ENCODE measurements around the gene NEK1.
"Not testable (repeated sequence)": the region's sequence is repeated elsewhere in the genome, so short reads cannot be mapped to it uniquely, and the experiment has no call there.

Gene NEK1

DNA sequence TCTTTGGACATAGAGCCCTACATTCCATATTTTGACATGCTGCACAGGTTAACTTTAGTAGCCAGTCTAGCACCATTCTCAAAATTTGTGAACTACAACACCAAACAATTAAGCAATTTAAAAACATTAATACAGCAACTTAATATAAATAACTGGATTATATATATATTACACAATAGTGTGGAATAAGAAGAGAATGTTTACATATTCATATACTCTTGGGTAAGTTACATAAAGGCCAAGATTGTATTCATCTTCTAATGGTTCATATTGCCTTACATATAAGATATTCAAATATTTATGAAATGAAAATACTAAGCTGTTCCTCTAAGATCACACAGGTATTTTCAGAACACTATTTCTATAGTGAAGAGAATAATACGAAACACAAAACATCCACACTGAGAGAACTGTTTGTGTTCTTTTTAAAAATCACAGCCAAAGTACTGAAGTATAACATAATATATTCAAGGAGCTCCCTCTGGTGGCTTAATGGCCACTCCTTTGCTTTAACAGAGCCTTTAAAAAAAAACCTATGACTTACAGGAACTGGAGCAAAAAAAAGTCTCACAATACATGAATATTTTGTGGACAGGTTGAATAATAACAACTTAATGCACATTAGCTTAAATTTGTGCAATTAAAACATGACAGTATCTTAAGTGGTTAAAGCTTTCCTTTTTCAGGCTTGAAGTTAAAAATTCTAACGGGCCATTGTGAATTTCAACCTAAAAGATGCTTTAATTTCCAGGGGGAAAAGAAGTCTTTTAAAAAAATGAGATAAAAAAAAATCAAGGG, 46.2 kb downstream of the NEK1 start:
- H3K4me3 ChIP-seq (ENCODE audit: low read length): no peak overlapping the region
- no peaks in the 10 kb centered on the region for H3K27me3 ChIP-seq (ENCODE audit: control insufficient read depth, insufficient read depth, low read length)
- no peaks in the 10 kb centered on the region for H3K4me1 ChIP-seq (ENCODE audit: control insufficient read depth, insufficient read depth, low read length)
- no peaks in the 10 kb centered on the region for H3K36me3 ChIP-seq (ENCODE audit: control insufficient read depth, insufficient read depth, low read length)
- no CpG with 5 or more reads among the region's 2 CpGs for WGBS (ENCODE audit: insufficient coverage, insufficient read length)
- no peak overlapping the region for H3K27ac ChIP-seq (ENCODE audit: low read length)
- no peaks in the 10 kb centered on the region for H3K9me3 ChIP-seq (ENCODE audit: control insufficient read depth, insufficient read depth, low read length)
- DNase-seq (ENCODE audit: low read depth, low spot score): no peak

DNA sequence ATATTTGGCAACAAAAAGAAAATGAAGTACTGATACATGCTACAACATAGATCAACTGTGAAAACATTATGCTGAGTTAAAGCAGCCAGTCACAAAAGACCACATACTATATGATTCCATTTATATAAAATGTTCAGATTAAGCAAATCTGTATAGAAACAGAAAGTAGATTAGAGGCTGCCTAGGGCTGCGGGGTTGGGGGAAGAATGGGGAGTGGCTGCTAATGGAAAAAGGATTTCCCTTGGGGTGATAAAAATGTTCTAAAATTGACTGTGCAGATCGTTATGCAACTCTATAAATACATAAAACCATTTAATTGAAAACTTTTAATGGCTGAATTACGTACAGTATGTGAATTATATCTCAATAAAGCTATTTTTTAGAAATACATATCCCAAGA, 46.8 kb downstream of the NEK1 start:
- Histone ChIP-seq H3K4me1 (ENCODE audit: control insufficient read depth, insufficient read depth, low read length) (no peaks in the 10 kb centered on the region), H3K27ac (ENCODE audit: low read length) (no peak overlapping the region), H3K27me3 (ENCODE audit: control insufficient read depth, insufficient read depth, low read length) (no peaks in the 10 kb centered on the region), H3K36me3 (ENCODE audit: control insufficient read depth, insufficient read depth, low read length) (no peaks in the 10 kb centered on the region), H3K9me3 (ENCODE audit: control insufficient read depth, insufficient read depth, low read length) (no peaks in the 10 kb centered on the region), H3K4me3 (ENCODE audit: low read length) (no peak overlapping the region)
- WGBS (ENCODE audit: insufficient coverage, insufficient read length): no CpG with 5 or more reads among the region's 3 CpGs
- no peak for DNase-seq (ENCODE audit: low read depth, low spot score)

DNA sequence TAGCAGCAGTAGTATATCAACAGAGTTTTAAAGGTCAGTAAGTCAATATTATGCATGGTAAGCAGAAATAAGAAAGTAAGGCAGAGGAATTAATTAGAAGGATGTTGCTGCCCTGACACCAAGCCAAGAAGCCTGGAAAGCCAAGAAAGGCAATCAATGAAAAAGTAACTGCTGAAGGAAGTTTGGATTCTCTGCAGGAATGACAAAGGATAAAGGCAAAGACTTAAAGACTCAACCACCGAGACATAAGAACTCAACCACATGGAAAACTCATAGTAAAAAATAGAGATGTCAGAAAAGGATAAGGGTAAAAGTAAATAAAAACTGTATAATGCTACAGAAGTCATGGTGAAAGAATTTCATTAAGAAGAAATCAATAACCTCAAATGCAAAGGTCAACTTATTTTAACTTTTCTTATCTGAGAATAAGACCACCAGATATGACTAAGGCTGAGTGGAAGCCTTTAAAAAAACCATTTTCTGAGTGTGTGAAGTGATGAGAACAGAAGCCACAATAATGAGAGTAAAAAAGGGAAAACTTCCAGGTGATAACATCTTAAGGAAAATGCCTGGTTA, 55.2 kb downstream of the NEK1 start:
- Histone ChIP-seq H3K36me3 (ENCODE audit: control insufficient read depth, insufficient read depth, low read length) (0 out of 2 replicates have a peak, but pooled peaks cover 3% of the 10 kb centered on the region), H3K27me3 (ENCODE audit: control insufficient read depth, insufficient read depth, low read length) (no peaks in the 10 kb centered on the region), H3K27ac (ENCODE audit: low read length) (no peak overlapping the region), H3K4me3 (ENCODE audit: low read length) (no peak overlapping the region), H3K9me3 (ENCODE audit: control insufficient read depth, insufficient read depth, low read length) (no peaks in the 10 kb centered on the region), H3K4me1 (ENCODE audit: control insufficient read depth, insufficient read depth, low read length) (no peaks in the 10 kb centered on the region)
- no peak for DNase-seq (ENCODE audit: low read depth, low spot score)
- no CpG with 5 or more reads among the region's 1 CpG for WGBS (ENCODE audit: insufficient coverage, insufficient read length)

DNA sequence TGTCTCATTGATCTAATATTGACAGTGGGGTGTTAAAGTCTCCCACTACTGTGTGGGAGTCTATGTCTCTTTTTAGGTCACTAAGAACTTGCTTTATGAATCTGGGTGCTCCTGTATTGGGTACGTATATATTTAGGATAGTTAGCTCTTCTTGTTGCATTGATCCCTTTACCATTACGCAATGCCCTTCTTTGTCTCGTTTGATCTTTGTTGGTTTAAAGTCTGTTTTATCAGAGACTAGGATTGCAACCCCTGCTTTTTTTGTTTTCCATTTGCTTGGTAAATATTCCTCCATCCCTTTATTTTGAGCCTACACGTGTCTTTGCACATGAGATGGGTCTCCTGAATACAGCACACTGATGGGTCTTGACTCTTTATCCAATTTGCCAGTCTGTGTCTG, 65.8 kb downstream of the NEK1 start:
- WGBS (ENCODE audit: insufficient coverage, insufficient read length): no CpG with 5 or more reads among the region's 4 CpGs
- H3K9me3 ChIP-seq (ENCODE audit: control insufficient read depth, insufficient read depth, low read length); DNase-seq (ENCODE audit: low read depth, low spot score); H3K27me3 ChIP-seq (ENCODE audit: control insufficient read depth, insufficient read depth, low read length); H3K4me3 ChIP-seq (ENCODE audit: low read length); H3K27ac ChIP-seq (ENCODE audit: low read length); H3K4me1 ChIP-seq (ENCODE audit: control insufficient read depth, insufficient read depth, low read length); H3K36me3 ChIP-seq (ENCODE audit: control insufficient read depth, insufficient read depth, low read length): not testable (repeated sequence)

DNA sequence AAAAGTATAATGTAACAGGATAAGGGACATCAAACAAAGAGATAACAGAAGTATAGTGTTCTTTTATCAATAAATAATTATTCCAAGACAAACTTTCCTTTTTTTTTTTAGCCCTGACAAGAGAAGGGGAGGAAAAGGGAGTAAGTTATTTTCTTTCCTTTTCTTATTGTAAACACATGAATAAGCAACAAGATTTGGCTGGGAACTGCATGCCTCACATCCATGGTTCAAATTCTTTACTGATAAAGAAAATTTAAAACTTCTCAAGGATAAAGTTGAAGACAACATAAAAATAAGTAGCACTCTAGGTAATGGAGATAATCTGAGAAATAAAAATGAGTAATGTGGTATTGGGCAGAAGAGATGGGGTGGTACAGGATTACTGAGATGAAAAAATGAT, 71.6 kb downstream of the NEK1 start:
- Histone ChIP-seq H3K27ac (ENCODE audit: low read length) (no peak overlapping the region), H3K4me1 (ENCODE audit: control insufficient read depth, insufficient read depth, low read length) (no peaks in the 10 kb centered on the region), H3K36me3 (ENCODE audit: control insufficient read depth, insufficient read depth, low read length) (no peaks in the 10 kb centered on the region), H3K27me3 (ENCODE audit: control insufficient read depth, insufficient read depth, low read length) (no peaks in the 10 kb centered on the region), H3K4me3 (ENCODE audit: low read length) (no peak overlapping the region), H3K9me3 (ENCODE audit: control insufficient read depth, insufficient read depth, low read length) (no peaks in the 10 kb centered on the region)
- DNase-seq (ENCODE audit: low read depth, low spot score): no peak

DNA sequence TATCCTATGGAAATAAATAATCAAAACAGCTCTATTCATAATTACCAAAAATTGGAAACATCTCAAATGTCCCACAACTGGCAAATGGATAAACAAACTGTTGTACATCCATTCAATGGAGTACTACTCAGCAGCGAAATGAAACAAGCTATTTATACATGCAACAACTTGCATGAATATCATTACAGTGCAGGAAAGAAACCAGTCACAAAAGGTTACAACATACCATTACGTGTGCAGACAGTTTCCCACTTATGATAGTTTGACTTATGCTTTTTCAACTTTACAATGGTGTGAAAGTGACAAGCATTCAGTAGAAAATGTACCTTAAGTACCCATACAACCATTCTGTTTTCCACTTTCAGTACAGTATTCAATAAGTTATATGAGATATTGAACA, 82.3 kb downstream of the NEK1 start:
- H3K27ac ChIP-seq (ENCODE audit: low read length): no peak overlapping the region
- H3K9me3 ChIP-seq (ENCODE audit: control insufficient read depth, insufficient read depth, low read length): no peaks in the 10 kb centered on the region
- DNase-seq (ENCODE audit: low read depth, low spot score): no peak
- no peaks in the 10 kb centered on the region for H3K36me3 ChIP-seq (ENCODE audit: control insufficient read depth, insufficient read depth, low read length)
- no peaks in the 10 kb centered on the region for H3K4me1 ChIP-seq (ENCODE audit: control insufficient read depth, insufficient read depth, low read length)
- H3K27me3 ChIP-seq (ENCODE audit: control insufficient read depth, insufficient read depth, low read length): no peaks in the 10 kb centered on the region
- WGBS (ENCODE audit: insufficient coverage, insufficient read length): no CpG with 5 or more reads among the region's 2 CpGs
- no peak overlapping the region for H3K4me3 ChIP-seq (ENCODE audit: low read length)

DNA sequence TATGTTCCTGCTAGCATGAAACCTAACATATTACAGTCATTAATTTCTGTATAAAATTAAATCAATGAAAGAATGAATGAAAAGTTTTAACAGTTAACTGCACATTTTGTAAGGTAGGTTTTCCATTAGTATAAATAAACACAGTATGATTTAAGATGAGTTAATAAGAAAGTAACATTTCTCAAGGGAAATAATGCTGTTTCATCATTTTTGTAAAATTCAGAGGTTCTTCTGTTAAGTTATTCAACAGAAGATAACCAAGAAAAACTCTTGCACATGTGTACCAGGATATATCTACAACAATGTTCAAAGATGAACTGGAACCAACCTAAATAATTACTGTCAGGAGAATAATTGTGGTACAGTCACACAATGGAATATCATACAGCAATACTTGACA, 88.6 kb downstream of the NEK1 start:
- no peaks in the 10 kb centered on the region for H3K36me3 ChIP-seq (ENCODE audit: control insufficient read depth, insufficient read depth, low read length)
- no peak for DNase-seq (ENCODE audit: low read depth, low spot score)
- H3K27ac ChIP-seq (ENCODE audit: low read length): no peak overlapping the region
- no peaks in the 10 kb centered on the region for H3K27me3 ChIP-seq (ENCODE audit: control insufficient read depth, insufficient read depth, low read length)
- H3K4me1 ChIP-seq (ENCODE audit: control insufficient read depth, insufficient read depth, low read length): no peaks in the 10 kb centered on the region
- H3K9me3 ChIP-seq (ENCODE audit: control insufficient read depth, insufficient read depth, low read length): no peaks in the 10 kb centered on the region
- no peak overlapping the region for H3K4me3 ChIP-seq (ENCODE audit: low read length)

DNA sequence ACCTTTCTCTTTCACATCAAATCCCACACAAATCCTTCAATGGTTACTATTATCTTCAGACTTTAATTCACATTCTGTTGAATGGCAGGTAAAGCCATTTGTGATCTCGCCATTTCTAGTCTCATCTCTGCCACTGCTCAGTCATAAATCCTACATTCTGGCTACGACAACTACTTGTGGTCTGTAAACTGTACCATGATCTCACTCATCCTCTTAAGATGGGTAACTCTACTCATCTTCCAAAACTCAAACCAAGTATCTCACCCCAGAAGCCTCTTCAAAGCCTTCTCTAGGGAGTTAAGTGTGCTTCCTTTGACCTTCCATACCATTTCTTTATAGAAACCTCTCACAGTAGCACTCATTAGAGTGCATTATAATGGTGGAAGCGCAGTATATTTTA, 101.8 kb downstream of the NEK1 start:
- DNase-seq (ENCODE audit: low read depth, low spot score): no peak
- no peaks in the 10 kb centered on the region for H3K9me3 ChIP-seq (ENCODE audit: control insufficient read depth, insufficient read depth, low read length)

DNA sequence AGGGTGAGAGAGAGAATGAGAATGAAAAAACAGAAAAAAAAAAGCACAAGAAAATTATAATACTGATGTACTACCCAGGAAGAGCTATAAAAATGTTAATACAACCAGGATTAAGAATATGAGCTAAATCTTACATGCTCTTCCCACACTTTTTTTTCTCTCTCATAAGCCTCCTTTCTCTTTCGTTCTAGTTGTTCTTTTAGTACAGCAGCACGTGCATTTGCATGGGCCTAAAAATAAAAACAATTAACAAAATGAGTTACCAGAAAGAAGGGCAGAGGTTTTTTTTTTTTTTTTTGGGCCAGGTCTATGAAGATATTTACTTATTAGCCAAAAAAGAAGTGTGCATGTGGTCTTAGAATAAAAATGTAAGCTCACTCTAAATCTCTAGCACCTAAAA, 105.5 kb downstream of the NEK1 start:
- no peaks in the 10 kb centered on the region for H3K27me3 ChIP-seq (ENCODE audit: control insufficient read depth, insufficient read depth, low read length)
- H3K27ac ChIP-seq (ENCODE audit: low read length): no peak overlapping the region
- DNase-seq (ENCODE audit: low read depth, low spot score): no peak
- no peaks in the 10 kb centered on the region for H3K9me3 ChIP-seq (ENCODE audit: control insufficient read depth, insufficient read depth, low read length)
- WGBS (ENCODE audit: insufficient coverage, insufficient read length): no CpG with 5 or more reads among the region's 2 CpGs
- H3K4me1 ChIP-seq (ENCODE audit: control insufficient read depth, insufficient read depth, low read length): no peaks in the 10 kb centered on the region
- H3K4me3 ChIP-seq (ENCODE audit: low read length): no peak overlapping the region
- no peaks in the 10 kb centered on the region for H3K36me3 ChIP-seq (ENCODE audit: control insufficient read depth, insufficient read depth, low read length)

More for the DNA sequence above, 101.8 kb downstream of the NEK1 start:
- H3K4me1 ChIP-seq (ENCODE audit: control insufficient read depth, insufficient read depth, low read length): no peaks in the 10 kb centered on the region
- no CpG with 5 or more reads among the region's 3 CpGs for WGBS (ENCODE audit: insufficient coverage, insufficient read length)
- H3K4me3 ChIP-seq (ENCODE audit: low read length): no peak overlapping the region
- H3K36me3 ChIP-seq (ENCODE audit: control insufficient read depth, insufficient read depth, low read length): no peaks in the 10 kb centered on the region
- no peaks in the 10 kb centered on the region for H3K27me3 ChIP-seq (ENCODE audit: control insufficient read depth, insufficient read depth, low read length)
- H3K27ac ChIP-seq (ENCODE audit: low read length): no peak overlapping the region

DNA sequence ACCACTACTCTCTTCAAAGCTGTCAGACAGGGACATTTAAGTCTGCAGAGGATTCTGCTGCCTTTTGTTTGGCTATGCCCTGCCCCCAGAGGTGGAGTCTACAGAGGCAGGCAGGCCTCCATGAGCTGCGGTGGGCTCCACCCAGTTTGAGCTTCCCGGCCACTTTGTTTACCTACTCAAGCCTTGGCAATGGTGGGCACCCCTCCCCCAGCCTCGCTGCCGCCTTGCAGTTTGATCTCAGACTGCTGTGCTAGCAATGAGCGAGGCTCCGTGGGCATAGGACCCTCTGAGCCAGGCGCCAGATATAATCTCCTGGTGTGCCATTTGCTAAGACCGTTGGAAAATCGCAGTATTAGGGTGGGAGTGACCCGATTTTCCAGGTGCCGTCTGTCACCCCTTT, 112.5 kb downstream of the NEK1 start:
- H3K27ac ChIP-seq (ENCODE audit: low read length); H3K4me3 ChIP-seq (ENCODE audit: low read length); DNase-seq (ENCODE audit: low read depth, low spot score); H3K27me3 ChIP-seq (ENCODE audit: control insufficient read depth, insufficient read depth, low read length); H3K36me3 ChIP-seq (ENCODE audit: control insufficient read depth, insufficient read depth, low read length); H3K4me1 ChIP-seq (ENCODE audit: control insufficient read depth, insufficient read depth, low read length); H3K9me3 ChIP-seq (ENCODE audit: control insufficient read depth, insufficient read depth, low read length): not testable (repeated sequence)
- WGBS (ENCODE audit: insufficient coverage, insufficient read length): no CpG with 5 or more reads among the region's 11 CpGs

DNA sequence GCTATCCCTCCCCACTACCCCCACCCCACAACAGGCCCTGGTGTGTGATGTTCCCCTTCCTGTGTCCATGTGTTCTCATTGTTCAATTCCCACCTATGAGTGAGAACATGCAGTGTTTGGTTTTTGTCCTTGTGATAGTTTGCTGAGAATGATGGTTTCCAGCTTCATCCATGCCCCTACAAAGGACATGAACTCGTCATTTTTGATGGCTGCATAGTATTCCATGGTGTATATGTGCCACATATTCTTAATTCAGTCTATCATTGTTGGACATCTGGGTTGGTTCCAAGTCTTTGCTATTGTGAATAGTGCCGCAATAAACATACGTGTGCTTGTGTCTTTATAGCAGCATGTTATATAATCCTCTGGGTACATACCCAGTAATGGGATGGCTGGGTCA, 118.1 kb downstream of the NEK1 start:
- not testable (repeated sequence) for H3K36me3 ChIP-seq (ENCODE audit: control insufficient read depth, insufficient read depth, low read length); DNase-seq (ENCODE audit: low read depth, low spot score); H3K27me3 ChIP-seq (ENCODE audit: control insufficient read depth, insufficient read depth, low read length); H3K4me3 ChIP-seq (ENCODE audit: low read length); H3K27ac ChIP-seq (ENCODE audit: low read length); H3K4me1 ChIP-seq (ENCODE audit: control insufficient read depth, insufficient read depth, low read length); H3K9me3 ChIP-seq (ENCODE audit: control insufficient read depth, insufficient read depth, low read length)
- no CpG with 5 or more reads among the region's 3 CpGs for WGBS (ENCODE audit: insufficient coverage, insufficient read length)

Measured in iPS DF 6.9 (cell line).